ENCODE results near the gene NMT1. TPM values are rescaled to one million over a fixed set of nuclear protein-coding genes. Genes with fewer than 3 reads are reported as not detected.

Gene NMT1
- total RNA-seq, 1 donor from 2014 or later: 118 TPM

DNA sequence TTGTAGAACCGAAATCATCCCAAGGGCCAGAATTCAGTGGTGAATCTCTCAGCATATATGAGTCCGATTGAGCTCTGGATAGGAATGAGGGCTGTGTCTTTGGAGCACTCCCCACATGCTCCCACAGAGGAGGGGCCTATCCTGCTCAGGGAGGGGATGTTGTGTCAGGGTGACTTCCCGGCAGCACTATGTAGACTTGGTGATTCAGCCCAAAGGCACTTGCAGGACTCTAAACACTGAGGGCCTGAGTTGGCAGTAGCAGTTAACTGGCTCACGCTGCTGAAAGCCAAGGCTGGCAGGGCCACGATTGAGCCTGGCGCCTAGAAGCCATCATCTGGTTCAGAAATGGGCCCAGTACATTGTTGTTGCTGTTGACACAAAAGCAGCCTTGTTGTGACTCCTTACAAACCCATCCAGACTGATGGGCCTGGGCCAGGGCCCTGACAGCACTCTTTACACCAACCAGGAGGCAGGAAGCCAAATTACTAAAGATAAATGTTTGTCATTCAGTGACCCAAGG is 31.9 kb downstream of the NMT1 start:
- Mint-ChIP-seq H3K4me1 (no peaks in the 10 kb centered on the region), H3K36me3 (ENCODE audit: low read depth) (peaks cover 14% of the 10 kb centered on the region), H3K9me3 (no peaks in the 10 kb centered on the region), H3K4me3 (no peak overlapping the region), H3K27ac (ENCODE audit: unreplicated experiment) (no peak overlapping the region), H3K27me3 (ENCODE audit: low read depth) (no peaks in the 10 kb centered on the region)
- TF ChIP-seq, protein P1, sequence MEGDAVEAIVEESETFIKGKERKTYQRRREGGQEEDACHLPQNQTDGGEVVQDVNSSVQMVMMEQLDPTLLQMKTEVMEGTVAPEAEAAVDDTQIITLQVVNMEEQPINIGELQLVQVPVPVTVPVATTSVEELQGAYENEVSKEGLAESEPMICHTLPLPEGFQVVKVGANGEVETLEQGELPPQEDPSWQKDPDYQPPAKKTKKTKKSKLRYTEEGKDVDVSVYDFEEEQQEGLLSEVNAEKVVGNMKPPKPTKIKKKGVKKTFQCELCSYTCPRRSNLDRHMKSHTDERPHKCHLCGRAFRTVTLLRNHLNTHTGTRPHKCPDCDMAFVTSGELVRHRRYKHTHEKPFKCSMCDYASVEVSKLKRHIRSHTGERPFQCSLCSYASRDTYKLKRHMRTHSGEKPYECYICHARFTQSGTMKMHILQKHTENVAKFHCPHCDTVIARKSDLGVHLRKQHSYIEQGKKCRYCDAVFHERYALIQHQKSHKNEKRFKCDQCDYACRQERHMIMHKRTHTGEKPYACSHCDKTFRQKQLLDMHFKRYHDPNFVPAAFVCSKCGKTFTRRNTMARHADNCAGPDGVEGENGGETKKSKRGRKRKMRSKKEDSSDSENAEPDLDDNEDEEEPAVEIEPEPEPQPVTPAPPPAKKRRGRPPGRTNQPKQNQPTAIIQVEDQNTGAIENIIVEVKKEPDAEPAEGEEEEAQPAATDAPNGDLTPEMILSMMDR (conservative IDR thresholded peaks at IDR 0.05): no peak
- no peak for DNase-seq (ENCODE audit: low read depth, low spot score)

DNA sequence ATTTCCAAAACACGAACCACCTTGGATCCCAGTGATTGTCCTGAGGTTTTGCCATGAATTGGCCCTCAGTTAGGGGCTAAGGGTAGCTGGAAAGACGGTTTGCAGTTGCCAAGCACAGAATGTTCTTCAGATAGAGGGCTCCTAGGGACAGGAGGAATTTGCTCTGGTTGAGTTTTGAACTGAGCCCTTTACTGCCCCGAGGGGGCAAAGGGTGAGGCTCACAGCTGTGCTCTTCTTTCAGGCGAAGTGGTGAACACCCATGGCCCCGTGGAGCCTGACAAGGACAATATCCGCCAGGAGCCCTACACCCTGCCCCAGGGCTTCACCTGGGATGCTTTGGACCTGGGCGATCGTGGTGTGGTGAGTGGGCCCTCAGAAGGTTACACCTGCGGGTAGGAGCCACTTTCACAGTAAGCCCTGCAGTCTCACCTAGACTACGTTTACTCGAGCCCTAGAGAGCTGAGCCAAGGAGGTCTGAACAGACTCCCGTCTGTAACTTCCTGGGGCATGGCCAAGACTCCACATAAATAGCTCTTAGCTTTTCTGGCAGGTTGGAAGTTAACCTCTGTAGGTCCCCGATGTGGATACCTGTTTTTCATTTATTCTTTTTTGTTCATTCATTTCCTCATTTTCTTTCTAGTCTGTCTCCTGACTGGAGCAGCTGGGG is 32.5 kb downstream of the NMT1 start:
- Mint-ChIP-seq H3K27ac (ENCODE audit: unreplicated experiment) (no peak overlapping the region), H3K27me3 (ENCODE audit: low read depth) (no peaks in the 10 kb centered on the region), H3K4me3 (no peak overlapping the region), H3K9me3 (no peaks in the 10 kb centered on the region), H3K4me1 (no peaks in the 10 kb centered on the region), H3K36me3 (ENCODE audit: low read depth) (peaks cover 16% of the 10 kb centered on the region)
- TF ChIP-seq, protein P1 (conservative IDR thresholded peaks at IDR 0.05): no peak
- no peak for DNase-seq (ENCODE audit: low read depth, low spot score)

DNA sequence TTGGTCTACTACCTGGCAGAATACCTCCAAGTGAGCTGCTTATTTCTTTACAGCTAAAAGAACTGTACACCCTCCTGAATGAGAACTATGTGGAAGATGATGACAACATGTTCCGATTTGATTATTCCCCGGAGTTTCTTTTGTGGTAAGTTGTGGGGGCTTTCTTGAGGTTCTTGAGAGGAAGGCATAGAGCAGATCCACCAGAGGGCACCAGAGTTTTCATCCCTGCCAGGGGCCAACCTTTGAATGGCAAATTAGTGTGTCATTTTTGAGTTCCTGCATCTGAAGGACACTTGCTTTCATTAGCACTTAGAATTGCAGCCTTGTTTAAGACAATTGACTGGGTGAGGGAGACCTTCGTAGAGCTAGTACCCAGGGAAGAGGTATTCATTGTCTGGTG is 35.0 kb downstream of the NMT1 start:
- DNase-seq (ENCODE audit: low read depth, low spot score): no peak

DNA sequence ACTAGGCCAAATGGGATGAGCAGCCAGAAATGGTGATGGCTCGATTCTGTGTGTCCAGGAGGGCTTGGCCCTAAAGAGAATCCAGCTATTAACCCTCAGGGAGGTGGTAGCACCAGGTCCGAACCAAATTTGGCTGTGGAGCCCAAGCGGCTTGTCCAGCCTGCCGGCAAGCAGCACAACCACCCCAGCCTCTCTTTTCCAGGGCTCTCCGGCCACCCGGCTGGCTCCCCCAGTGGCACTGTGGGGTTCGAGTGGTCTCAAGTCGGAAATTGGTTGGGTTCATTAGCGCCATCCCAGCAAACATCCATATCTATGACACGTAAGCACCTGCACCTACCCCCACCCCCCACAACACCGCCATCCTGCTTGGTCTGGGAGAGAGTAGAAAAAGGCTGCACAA is 35.8 kb downstream of the NMT1 start:
- Mint-ChIP-seq H3K4me3 (no peak overlapping the region), H3K9me3 (no peaks in the 10 kb centered on the region), H3K36me3 (ENCODE audit: low read depth) (peaks cover 14% of the 10 kb centered on the region), H3K27me3 (ENCODE audit: low read depth) (no peaks in the 10 kb centered on the region), H3K27ac (ENCODE audit: unreplicated experiment) (no peak overlapping the region), H3K4me1 (no peaks in the 10 kb centered on the region)
- no peak for DNase-seq (ENCODE audit: low read depth, low spot score)
- TF ChIP-seq, protein P1 (conservative IDR thresholded peaks at IDR 0.05): no peak

More for the DNA sequence above, 35.0 kb downstream of the NMT1 start:
- Mint-ChIP-seq H3K27ac (ENCODE audit: unreplicated experiment) (peak overlapping the region; percentile 82), H3K4me3 (no peak overlapping the region), H3K9me3 (no peaks in the 10 kb centered on the region), H3K36me3 (ENCODE audit: low read depth) (peaks cover 18% of the 10 kb centered on the region), H3K27me3 (ENCODE audit: low read depth) (no peaks in the 10 kb centered on the region), H3K4me1 (no peaks in the 10 kb centered on the region)
- TF ChIP-seq, protein P1 (conservative IDR thresholded peaks at IDR 0.05): peak; percentile 55

DNA sequence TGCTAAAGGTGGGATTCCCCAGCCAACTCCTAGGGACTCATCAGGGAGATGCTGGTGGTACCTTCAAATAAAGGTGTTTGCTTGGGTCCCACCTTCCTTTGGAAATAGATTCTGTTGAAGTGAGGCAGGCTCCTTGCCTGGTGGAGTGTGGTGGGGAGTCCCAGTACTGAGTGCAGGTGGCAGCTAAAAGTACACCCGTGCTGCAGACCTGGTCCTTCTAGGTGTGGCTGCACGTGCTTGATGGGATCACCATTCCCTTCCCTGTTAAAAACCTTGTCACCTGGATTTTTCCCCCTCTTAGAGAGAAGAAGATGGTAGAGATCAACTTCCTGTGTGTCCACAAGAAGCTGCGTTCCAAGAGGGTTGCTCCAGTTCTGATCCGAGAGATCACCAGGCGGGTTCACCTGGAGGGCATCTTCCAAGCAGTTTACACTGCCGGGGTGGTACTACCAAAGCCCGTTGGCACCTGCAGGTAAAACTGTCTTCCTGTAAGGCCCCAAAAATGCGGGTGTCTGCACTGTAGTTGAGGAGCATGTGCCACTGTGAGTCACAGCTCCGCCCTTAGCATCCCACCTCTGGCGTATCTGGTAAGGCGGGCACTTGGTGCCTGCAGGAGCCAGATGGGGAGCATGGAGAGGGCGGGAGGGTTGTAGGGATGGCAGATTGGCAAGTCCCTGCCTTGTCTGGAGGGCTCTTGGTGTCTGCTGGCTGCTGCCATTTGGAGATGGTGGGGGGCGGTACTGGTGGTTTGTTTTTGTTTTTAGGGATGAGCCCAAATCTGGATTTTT is 37.2 kb downstream of the NMT1 start:
- no peaks in the 10 kb centered on the region for H3K27me3 Mint-ChIP-seq (ENCODE audit: low read depth)
- no peak overlapping the region for H3K27ac Mint-ChIP-seq (ENCODE audit: unreplicated experiment)
- no peak for DNase-seq (ENCODE audit: low read depth, low spot score)
- H3K4me3 Mint-ChIP-seq: no peak overlapping the region
- no peaks in the 10 kb centered on the region for H3K4me1 Mint-ChIP-seq
- TF ChIP-seq, protein P1 (conservative IDR thresholded peaks at IDR 0.05): no peak
- no peaks in the 10 kb centered on the region for H3K9me3 Mint-ChIP-seq
- H3K36me3 Mint-ChIP-seq (ENCODE audit: low read depth): peaks cover 14% of the 10 kb centered on the region

All from neural crest cell (in vitro differentiated cells).